K562 (cell line): ENCODE data around the gene CHAF1A. TPM values are rescaled to one million over a fixed set of nuclear protein-coding genes. Genes with fewer than 3 reads are reported as not detected.
A peak's percentile ranks its signal among the peaks of the same experiment; 100 is the strongest.

Source experiments
- CBX5 ChIP-seq: IDR thresholded peaks from 2 replicates; pipeline ENCODE4 v1.6.1; 2014; ENCODE audit warnings: low read depth, borderline replicate concordance
- GABPB1 ChIP-seq: sonication (generic); formaldehyde crosslinking; IDR thresholded peaks from 2 replicates; pipeline ENCODE4 v1.8.0; 2022; ENCODE audit warnings: mild to moderate bottlenecking, missing genetic modification reagents
- U2AF1 ChIP-seq: fragments of 200-400 bp; formaldehyde crosslinking; optimal IDR thresholded peaks from 2 replicates; pipeline ENCODE3; 2017; ENCODE audit warnings: mild to moderate bottlenecking, low read depth, low read length, moderate library complexity
- USF2 ChIP-seq: sonication (generic); formaldehyde crosslinking; IDR thresholded peaks from 2 replicates; pipeline ENCODE4 v1.5.0; 2020; ENCODE audit warnings: missing genetic modification reagents
- ZNF134 ChIP-seq: fragments of 250-450 bp; sonication (Bioruptor Pico); conservative IDR thresholded peaks from 2 replicates; pipeline ENCODE4 v1.4.0; 2020
- ZNF347 ChIP-seq: fragments of 450-650 bp; formaldehyde crosslinking; IDR thresholded peaks from 2 replicates; pipeline ENCODE4 v1.4.0; 2020; ENCODE audit warnings: low read depth, mild to moderate bottlenecking, moderate library complexity
- polyA plus RNA-seq, 8 experiments: library from polyadenylated mRNA; depleted of rRNA in 4 of 8; stranded (reverse) in 5 of 8; unstranded in 3 of 8; fragments of >200 nt; fragmentation: Nextera tagmentation in 2 of 8; fragmentation: Illumina TruSeq in 1 of 8; extraction: Ambion mirVana in 2 of 8; extraction: Trizol in 1 of 8; gene quantifications; 2 replicates each; pipeline versions ENCODE4 v1.2.1 to v1.2.3, GENCODE V29; 2011 to 2014; ENCODE audit warnings: inconsistent platforms in 1 of 8, missing spikeins in 1 of 8
- total RNA-seq, 7 experiments: library from RNA; depleted of rRNA in 6 of 7; stranded (reverse); fragments of >200 nt in 6 of 7; fragmentation: Illumina TruSeq in 2 of 7; extraction: Trizol in 2 of 7; gene quantifications; 2 replicates each; pipeline versions ENCODE4 v1.2.1 to v1.2.3, GENCODE V29; 2011 to 2021; ENCODE audit warnings: low replicate concordance in 1 of 7
- TF ChIP-seq, protein P1 (sequence below), 2 experiments: fragments of 450-650 bp; formaldehyde crosslinking in 1 of 2; IDR thresholded peaks; 2 replicates each; pipeline versions ENCODE4 v1.4.0 to v1.6.1; 2014 to 2020; ENCODE audit warnings: mild to moderate bottlenecking in 2 of 2, borderline replicate concordance in 1 of 2, low read depth in 1 of 2

Gene CHAF1A
- total and polyA plus RNA-seq, 9 of the 15 experiments (the other 6 are each of a cell fraction or from before 2014, with no cell fraction given) = 1.6 to 86.9 (median 45.2) TPM

- TF ChIP-seq, protein P1, sequence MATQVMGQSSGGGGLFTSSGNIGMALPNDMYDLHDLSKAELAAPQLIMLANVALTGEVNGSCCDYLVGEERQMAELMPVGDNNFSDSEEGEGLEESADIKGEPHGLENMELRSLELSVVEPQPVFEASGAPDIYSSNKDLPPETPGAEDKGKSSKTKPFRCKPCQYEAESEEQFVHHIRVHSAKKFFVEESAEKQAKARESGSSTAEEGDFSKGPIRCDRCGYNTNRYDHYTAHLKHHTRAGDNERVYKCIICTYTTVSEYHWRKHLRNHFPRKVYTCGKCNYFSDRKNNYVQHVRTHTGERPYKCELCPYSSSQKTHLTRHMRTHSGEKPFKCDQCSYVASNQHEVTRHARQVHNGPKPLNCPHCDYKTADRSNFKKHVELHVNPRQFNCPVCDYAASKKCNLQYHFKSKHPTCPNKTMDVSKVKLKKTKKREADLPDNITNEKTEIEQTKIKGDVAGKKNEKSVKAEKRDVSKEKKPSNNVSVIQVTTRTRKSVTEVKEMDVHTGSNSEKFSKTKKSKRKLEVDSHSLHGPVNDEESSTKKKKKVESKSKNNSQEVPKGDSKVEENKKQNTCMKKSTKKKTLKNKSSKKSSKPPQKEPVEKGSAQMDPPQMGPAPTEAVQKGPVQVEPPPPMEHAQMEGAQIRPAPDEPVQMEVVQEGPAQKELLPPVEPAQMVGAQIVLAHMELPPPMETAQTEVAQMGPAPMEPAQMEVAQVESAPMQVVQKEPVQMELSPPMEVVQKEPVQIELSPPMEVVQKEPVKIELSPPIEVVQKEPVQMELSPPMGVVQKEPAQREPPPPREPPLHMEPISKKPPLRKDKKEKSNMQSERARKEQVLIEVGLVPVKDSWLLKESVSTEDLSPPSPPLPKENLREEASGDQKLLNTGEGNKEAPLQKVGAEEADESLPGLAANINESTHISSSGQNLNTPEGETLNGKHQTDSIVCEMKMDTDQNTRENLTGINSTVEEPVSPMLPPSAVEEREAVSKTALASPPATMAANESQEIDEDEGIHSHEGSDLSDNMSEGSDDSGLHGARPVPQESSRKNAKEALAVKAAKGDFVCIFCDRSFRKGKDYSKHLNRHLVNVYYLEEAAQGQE (IDR thresholded peaks at IDR 0.05; ENCODE audit: borderline replicate concordance) = peak; percentile 36; the same call in 1 of the 2 replicates
- TF ChIP-seq, protein P1 (CRISPR knock-in tag; IDR thresholded peaks at IDR 0.05; ENCODE audit: low read depth) = no peak
- TF ChIP-seq CBX5 (no peak), ZNF134 (CRISPR knock-in tag) (no peak), USF2 (CRISPR knock-in tag) (no peak), GABPB1 (CRISPR knock-in tag) (no peak), U2AF1 (no peak), ZNF347 (CRISPR knock-in tag) (no peak)
- TF ChIP-seq, all 486 proteins: peak for 9
Measured at GRCh38 chr19:4369888-4370260, 32.6 kb upstream of the CHAF1A start (continued).
